Myocyte (in vitro differentiated cells): ENCODE measurements around the gene CDAN1. TPM values are rescaled to one million over a fixed set of nuclear protein-coding genes. Genes with fewer than 3 reads are reported as not detected.
"Not testable (repeated sequence)": the region's sequence is repeated elsewhere in the genome, so short reads cannot be mapped to it uniquely, and the experiment has no call there.

Experiments
- DNase-seq: peaks from one replicate; pipeline ENCODE4 v3.0.0-alpha.2; 2012; ENCODE audit warnings: low read depth
- polyA plus RNA-seq: library from polyadenylated mRNA; unstranded; fragments of >200 nt; gene quantifications from one replicate; pipeline ENCODE4 v1.2.1, GENCODE V29; 2012; ENCODE audit warnings: missing spikeins
- total RNA-seq: library from RNA; depleted of rRNA; stranded (reverse); fragments of >200 nt; gene quantifications from 2 replicates; pipeline ENCODE4 v1.2.3, GENCODE V29; 2014

CDAN1 gene, protein sequence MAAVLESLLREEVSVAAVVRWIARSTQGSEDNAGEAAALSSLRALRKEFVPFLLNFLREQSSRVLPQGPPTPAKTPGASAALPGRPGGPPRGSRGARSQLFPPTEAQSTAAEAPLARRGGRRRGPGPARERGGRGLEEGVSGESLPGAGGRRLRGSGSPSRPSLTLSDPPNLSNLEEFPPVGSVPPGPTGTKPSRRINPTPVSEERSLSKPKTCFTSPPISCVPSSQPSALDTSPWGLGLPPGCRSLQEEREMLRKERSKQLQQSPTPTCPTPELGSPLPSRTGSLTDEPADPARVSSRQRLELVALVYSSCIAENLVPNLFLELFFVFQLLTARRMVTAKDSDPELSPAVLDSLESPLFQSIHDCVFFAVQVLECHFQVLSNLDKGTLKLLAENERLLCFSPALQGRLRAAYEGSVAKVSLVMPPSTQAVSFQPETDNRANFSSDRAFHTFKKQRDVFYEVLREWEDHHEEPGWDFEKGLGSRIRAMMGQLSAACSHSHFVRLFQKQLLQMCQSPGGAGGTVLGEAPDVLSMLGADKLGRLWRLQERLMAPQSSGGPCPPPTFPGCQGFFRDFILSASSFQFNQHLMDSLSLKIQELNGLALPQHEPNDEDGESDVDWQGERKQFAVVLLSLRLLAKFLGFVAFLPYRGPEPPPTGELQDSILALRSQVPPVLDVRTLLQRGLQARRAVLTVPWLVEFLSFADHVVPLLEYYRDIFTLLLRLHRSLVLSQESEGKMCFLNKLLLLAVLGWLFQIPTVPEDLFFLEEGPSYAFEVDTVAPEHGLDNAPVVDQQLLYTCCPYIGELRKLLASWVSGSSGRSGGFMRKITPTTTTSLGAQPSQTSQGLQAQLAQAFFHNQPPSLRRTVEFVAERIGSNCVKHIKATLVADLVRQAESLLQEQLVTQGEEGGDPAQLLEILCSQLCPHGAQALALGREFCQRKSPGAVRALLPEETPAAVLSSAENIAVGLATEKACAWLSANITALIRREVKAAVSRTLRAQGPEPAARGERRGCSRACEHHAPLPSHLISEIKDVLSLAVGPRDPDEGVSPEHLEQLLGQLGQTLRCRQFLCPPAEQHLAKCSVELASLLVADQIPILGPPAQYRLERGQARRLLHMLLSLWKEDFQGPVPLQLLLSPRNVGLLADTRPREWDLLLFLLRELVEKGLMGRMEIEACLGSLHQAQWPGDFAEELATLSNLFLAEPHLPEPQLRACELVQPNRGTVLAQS
- 11.9 and 22.0 TPM in 2 replicates for total RNA-seq
- polyA plus RNA-seq, result 10.2 TPM

DNA sequence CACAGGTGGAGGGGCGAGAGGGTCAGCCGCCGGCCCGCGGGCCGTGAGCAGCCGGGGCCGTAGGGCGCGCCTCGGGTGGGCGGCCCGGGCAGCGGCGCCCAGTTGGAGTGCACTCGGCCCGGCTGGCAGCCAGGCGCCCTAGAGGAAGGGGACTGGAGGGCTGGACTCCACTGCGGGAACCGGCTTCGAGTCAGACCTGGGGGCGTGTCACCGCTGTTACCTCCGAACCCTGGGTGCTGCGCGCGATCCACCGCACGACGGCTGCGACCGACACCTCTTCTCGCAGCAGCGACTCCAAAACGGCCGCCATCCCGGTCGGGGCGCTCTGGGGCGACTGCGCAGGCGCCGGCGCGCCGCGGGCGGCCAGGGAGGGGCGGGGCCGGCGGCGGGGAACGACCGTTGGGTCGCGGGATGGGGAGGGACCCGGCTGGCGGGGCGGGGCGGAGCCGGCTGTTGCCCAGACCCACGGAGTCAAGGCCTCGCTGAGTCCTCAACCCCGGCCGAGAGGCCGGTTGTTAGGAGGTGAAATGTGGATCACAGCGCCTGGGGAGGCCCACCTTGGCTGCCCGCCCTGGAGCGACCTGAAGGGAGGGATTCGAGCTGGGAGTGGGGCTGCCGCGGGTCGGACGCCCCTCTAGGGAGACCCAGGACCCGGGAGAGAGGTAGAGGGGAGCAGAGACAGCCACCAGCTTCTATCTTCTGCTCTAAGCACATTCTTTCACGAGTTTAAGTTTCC lies at the start of gene CDAN1:
Gene CDAN1 (minus strand): TSS at position 336 of the 736 bp plus-strand sequence. CDS start 26 bp downstream, at position 310.
- DNase-seq, result peak; percentile 88

DNA sequence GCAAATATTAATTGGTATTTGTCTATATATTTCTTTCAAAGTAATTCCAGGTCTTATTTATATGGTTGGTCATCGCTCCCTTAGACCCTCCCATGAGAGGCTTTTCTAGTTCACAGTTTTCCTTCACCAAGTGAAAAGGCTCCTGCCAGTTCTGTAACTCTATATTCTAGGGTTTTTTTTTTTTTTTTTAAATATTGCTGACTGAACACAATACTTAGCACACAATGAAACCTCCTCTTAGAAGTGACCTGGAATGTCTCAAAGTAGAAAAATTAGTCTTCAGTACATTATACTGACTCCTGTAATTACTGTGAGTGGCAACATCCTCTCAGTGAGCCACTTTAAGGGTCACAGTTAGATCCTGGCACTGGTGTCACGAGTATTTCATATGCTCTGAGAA lies 48.6 kb upstream of the CDAN1 start:
- DNase-seq, result no peak

GRCh38 chr15:42784705-42785104 lies 47.8 kb upstream of the CDAN1 start:
- peak; percentile 83 for DNase-seq

- no peak for DNase-seq
Measured at GRCh38 chr15:42782716-42783115, 45.8 kb upstream of the CDAN1 start.

DNA sequence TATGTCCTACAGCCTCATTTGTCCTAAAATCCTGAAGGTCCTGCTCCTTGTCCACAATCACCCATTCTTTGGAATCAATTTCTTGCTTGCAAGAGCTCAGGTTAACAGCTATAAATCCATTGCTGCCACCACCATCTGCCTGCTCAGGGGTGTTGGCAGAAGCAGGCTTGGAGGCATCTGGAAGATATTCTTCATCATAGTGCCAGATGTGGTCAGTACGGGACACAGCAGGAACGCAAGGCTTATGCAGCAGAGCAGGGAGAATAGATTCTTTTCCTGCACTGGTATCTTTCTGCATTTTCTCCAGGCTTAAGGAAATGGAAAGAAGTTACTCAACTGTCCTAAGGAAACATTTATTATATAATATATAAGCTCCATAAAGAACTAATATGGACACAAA lies 38.5 kb upstream of the CDAN1 start:
- no peak for DNase-seq

DNA sequence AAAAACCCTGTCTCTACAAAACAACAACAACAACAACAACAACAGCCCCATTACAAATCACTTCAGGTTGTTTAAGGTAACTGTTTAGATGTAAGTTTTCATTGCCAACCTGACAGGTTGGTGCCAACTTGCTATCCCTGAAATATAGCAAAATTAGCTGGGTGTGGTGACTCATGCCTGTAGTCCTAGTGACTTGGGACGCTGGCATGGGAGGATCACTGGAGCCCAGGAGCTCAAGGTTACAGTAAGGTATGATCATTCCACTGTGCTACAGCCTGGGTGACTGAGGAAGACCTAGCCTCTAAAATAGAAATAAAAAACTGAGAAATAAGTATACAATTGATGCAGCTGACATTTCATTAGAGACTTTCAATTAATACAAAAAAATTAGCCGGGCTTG lies 36.0 kb upstream of the CDAN1 start:
- DNase-seq, result no peak

DNA sequence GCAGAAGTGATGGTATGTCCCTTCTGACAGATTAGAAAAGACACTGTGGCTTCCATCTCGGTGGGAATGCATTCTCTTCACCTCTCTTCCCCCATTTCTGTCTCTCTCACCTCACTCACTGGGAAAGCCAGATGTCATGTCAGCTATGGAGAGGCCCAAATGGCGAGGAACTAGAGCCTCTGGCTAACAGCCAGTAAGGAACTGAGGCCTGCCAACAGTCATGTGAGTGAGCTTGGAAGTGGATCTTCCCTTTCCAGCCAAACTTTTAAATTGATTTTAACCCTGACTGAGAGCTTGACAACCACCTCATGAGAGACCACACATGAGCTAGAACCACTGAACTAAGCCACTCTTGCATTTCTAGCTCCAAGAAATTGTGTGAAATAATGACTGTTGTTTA lies 35.2 kb upstream of the CDAN1 start:
- no peak for DNase-seq

DNA sequence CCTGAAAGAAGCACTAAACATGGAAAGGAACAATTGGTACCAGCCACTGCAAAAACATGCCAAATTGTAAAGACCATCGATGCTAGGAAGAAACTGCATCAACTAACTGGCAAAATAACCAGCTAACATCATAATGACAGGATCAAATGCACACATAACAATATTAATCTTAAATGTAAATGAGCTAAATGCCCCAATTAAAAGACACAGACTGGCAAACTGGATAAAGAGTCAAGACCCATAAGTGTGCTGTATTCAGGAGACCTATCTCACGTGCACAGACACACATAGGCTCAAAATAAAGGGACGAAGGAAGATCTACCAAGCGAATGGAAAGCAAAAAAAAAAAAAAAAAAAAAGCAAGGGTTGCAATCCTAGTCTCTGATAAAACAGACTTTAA lies 29.2 kb upstream of the CDAN1 start:
- not testable (repeated sequence) for DNase-seq

GRCh38 chr15:42764154-42764731 lies 27.3 kb upstream of the CDAN1 start:
- DNase-seq, result not testable (repeated sequence)

GRCh38 chr15:42761813-42762212 lies 24.9 kb upstream of the CDAN1 start:
- DNase-seq, result not testable (repeated sequence)

DNA sequence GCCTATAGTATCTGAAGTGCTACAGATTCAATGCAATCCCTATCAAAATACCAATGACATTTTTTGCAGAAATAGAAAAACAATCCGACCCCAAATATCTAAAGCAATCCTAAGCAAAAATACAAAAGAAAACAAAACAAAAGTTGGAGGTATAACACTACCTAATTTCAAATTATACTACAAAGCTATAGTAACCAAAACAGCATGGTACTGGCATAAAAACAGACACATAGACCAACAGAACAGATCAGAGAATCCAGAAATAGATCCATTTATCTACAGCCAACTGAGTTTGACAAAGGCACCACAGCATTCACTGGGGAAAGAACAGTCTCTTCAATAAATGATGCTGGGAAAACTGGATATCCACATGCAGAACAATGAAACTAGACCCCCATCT lies 23.8 kb upstream of the CDAN1 start:
- DNase-seq, result no peak

DNA sequence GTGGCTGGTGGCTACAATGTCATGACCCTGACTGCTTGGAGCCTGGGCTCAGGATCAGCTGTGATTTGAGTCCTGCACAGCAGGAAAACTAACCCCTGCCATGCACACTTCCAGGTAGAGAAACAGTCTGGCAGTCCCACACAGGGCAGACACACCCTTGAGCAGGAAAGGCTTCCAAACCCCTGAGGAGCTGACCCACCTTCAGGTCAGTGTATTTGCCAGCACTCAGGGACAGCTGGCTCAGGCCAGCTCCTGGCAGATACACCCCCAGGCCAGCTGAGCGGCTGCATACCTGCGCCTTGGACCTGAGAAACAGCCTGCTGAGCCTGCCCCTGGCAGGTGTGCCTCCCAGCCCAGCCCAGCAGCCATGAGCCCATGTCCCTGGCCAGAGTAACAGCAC lies 22.2 kb upstream of the CDAN1 start:
- peak; percentile 45 for DNase-seq

GRCh38 chr15:42750306-42750705 lies 13.4 kb upstream of the CDAN1 start:
- no peak for DNase-seq

- peak; percentile 67 for DNase-seq
Measured at GRCh38 chr15:42749266-42749665, 12.3 kb upstream of the CDAN1 start.

DNA sequence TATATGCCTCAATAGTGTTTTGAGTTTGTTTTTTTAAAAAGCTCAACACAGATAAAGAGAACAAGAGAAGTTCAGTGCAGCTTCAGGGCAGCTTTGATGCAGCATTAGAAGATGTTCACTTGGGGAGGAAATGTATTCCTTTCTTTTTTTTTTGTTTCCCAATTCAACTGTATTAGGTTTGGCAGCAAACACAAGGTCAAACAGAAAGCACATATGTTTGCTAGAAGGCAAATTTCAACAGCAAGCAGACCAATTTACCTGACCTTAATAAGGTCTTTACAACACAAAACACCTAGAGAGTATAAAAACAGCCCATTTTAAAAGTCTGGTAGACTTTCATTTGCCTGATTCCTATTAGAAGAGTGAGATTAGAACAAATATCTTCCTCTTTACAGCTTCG lies 7.3 kb upstream of the CDAN1 start:
- DNase-seq, result no peak

DNA sequence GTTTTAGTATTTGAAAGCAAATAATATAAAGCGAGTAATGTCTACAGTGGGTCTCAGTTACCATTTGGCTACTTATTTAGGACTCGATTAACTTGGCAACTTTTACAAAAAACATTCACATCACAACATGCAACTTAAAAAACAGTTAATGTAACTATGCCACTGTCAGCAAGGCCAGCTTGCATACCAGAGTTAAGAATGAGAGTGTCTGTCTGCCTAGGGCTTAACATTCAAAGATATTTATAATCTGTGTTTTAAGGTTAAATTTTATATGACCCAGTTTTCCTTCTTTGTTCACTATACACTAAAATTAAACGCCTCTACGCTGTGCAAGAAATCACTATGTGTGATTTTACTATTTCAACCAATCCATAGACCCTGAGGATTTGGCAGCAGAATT lies 5.2 kb upstream of the CDAN1 start:
- no peak for DNase-seq

DNA sequence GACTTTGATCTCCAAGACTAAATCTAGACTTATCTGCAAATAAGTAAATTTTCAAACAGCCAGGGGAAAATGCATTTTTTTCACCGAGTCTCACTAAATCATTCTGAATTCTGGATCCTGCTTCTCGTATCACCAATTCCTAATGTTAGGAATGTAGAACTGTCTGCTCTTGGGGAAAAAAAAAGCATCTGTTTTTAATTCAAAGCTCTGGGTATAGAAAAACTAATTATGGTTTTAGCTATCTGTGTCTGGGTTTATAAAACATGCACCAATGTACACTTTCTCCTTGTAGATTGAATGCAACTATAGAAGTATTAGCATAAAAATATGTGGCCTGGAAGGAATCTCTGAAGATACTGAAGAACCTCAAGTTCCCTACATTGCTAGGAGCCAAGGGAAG lies 4.8 kb upstream of the CDAN1 start:
- DNase-seq, result no peak

DNA sequence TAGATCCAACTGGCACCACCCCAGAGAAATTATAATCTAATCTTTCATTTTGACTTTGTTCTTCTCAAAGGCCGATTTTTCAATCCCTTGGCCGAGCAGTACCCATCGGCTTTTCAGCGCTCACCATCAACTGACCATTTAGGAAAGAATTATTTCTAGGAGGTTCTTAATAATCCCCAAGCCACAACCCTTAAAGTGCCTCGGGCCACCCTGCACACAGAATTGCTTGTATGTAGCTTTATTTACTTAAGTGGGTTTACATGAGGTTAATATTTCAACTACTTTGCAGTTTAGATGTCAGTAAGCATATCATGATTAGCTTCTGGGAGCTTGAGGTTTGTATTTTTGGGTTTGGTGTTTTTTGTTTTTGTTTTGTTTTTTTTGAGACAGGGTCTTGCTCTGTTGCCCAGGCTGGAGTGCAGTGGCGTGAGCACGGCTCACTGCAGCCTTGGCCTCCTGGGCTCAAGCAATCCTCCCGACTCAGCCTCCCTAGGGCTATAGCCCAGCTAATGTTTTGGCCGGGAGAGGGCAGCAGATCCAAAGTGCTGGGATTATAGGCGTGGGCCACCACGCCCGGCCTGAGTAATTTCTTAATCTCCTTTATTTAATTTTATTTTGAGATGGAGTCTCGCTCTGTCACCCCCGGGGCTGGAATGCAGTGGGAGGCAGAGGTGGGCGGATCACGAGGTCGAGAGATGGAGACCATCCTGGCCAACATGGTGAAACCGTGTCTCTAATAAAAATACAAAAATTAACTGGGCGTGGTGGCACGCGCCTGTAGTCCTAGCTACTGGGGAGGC lies 801 bp upstream of the CDAN1 start:
- no peak for DNase-seq

- DNase-seq, result peak; percentile 12
Measured at GRCh38 chr15:42736178-42736792, 643 bp downstream of the CDAN1 start.
